ENCODE results near the gene CARMIL3. TPM values are rescaled to one million over a fixed set of nuclear protein-coding genes. Genes with fewer than 3 reads are reported as not detected.

The CARMIL3 gene
- total and polyA plus RNA-seq, 2 of the 4 experiments (the other 2 are of a cell fraction): under 0.01 TPM; not detected in 1

- in situ Hi-C loops (cut with MboI; ENCODE audit: low sequenced_read_pairs): no loop called here
- H3K4ac ChIP-seq (ENCODE audit: low read depth, low read length): no peak overlapping the region
- no peak overlapping the region for H3K4me3 ChIP-seq (ENCODE audit: insufficient read depth, low read depth, low read length)
- DNase-seq: no peak
- H4K8ac ChIP-seq (ENCODE audit: low read depth in 2 of 2, low read length in 2 of 2): no peak overlapping the region
- no peak overlapping the region for H3K14ac ChIP-seq (replicated peaks; ENCODE audit: low read depth, low read length)
- no peak for TF ChIP-seq RFX5 (IDR thresholded peaks at IDR 0.05; ENCODE audit: low read depth, low read length)
- TF ChIP-seq MXI1 (IDR thresholded peaks at IDR 0.05; ENCODE audit: borderline replicate concordance, low read depth, low read length): no peak
- TF ChIP-seq POLR2A (IDR thresholded peaks at IDR 0.05; ENCODE audit: low read depth, low read length): no peak
- no peak for TF ChIP-seq FOS (IDR thresholded peaks at IDR 0.05; ENCODE audit: low read depth, low read length)
- no TSS peak for BruUV-seq (replicated peaks)
- no peak overlapping the region for H3K56ac ChIP-seq (ENCODE audit: extremely low read depth, insufficient read depth, low read length)
- CTCF ChIA-PET: interaction anchor here (1.2 kb wide), 1 partner anchor 44 kb away, joined by 6 read pairs; no protein-coding TSS in a partner anchor
- intact Hi-C loops (cut with micrococcal nuclease): no loop called here
- H3K4me2 ChIP-seq (ENCODE audit: low read depth, low read length): no peak overlapping the region
- no peak overlapping the region for H2AK5ac ChIP-seq (ENCODE audit: low read depth, low read length)
- H3K9me1 ChIP-seq (ENCODE audit: insufficient read depth, low read length): no peaks in the 10 kb centered on the region
- H4K91ac ChIP-seq (ENCODE audit: insufficient read depth, low read depth, low read length): no peak overlapping the region
- WGBS, 2 experiments (ENCODE audit: extremely low coverage in 2 of 2, insufficient read length in 1 of 2): no CpG with 5 or more reads among the region's 15 CpGs
- H3K36me3 ChIP-seq (ENCODE audit: control insufficient read depth, insufficient read depth, low read length): no peaks in the 10 kb centered on the region
- H2AK9ac ChIP-seq (replicated peaks; ENCODE audit: low read depth, low read length, poor library complexity): no peak overlapping the region
- no peak overlapping the region for H4K5ac ChIP-seq (ENCODE audit: low read depth, low read length)
- H4K20me1 ChIP-seq (ENCODE audit: insufficient read depth, low read length): no peaks in the 10 kb centered on the region
- H3K79me1 ChIP-seq (ENCODE audit: low read depth in 1 of 2, low read length in 2 of 2): no peaks in the 10 kb centered on the region
- dilution Hi-C loops (cut with HindIII; ENCODE audit: low sequenced_read_pairs, unreplicated experiment): no loop called here
- H2BK20ac ChIP-seq (ENCODE audit: low read depth, low read length): no peak overlapping the region
- no peak overlapping the region for H3K23ac ChIP-seq (ENCODE audit: low read depth, low read length)
- H2AFZ ChIP-seq (replicated peaks; ENCODE audit: low read length, poor library complexity): no peak overlapping the region
- H2BK120ac ChIP-seq (ENCODE audit: low read depth, low read length): no peak overlapping the region
- H3K18ac ChIP-seq (ENCODE audit: low read depth, low read length): no peak overlapping the region
- POLR2A ChIA-PET (ENCODE audit: unreplicated experiment): no interaction called here
- H3K27me3 ChIP-seq (ENCODE audit: control insufficient read depth, insufficient read depth, low read length): peaks cover 49% of the 10 kb centered on the region
- no peaks in the 10 kb centered on the region for H3K4me1 ChIP-seq (ENCODE audit: control insufficient read depth, insufficient read depth, low read length)
- no peak for ATAC-seq (ENCODE audit: low read depth)
- no peak overlapping the region for H3K9ac ChIP-seq (ENCODE audit: low read depth, low read length)
- H2BK15ac ChIP-seq (ENCODE audit: low read depth, low read length): no peak overlapping the region
- H3K27ac ChIP-seq (ENCODE audit: insufficient read depth, low read length): no peak overlapping the region
- H3K9me3 ChIP-seq (ENCODE audit: control insufficient read depth, insufficient read depth, low read length): no peaks in the 10 kb centered on the region
- no peak overlapping the region for H2BK5ac ChIP-seq (ENCODE audit: low read depth, low read length, poor library complexity, severe bottlenecking)
Observed at GRCh38 chr14:24064856-24065255, 13.0 kb downstream of the CARMIL3 start.

All from IMR-90 (cell line).